Activated CD8-positive, alpha-beta memory T cell treated with anti-CD3 and anti-CD28 coated beads, Interleukin-2, amount 50 U/mL, for 1 hour (primary cell): Measurements from ENCODE around the gene CA11.
A peak's percentile ranks its signal among the peaks of the same experiment; 100 is the strongest.
"Not testable (repeated sequence)": the region's sequence is repeated elsewhere in the genome, so short reads cannot be mapped to it uniquely, and the experiment has no call there.

Experiments used
- DNase-seq: peaks from one replicate; pipeline ENCODE4 v3.0.0-alpha.2; 2020; ENCODE audit errors: extremely low read depth

The CA11 gene

DNA sequence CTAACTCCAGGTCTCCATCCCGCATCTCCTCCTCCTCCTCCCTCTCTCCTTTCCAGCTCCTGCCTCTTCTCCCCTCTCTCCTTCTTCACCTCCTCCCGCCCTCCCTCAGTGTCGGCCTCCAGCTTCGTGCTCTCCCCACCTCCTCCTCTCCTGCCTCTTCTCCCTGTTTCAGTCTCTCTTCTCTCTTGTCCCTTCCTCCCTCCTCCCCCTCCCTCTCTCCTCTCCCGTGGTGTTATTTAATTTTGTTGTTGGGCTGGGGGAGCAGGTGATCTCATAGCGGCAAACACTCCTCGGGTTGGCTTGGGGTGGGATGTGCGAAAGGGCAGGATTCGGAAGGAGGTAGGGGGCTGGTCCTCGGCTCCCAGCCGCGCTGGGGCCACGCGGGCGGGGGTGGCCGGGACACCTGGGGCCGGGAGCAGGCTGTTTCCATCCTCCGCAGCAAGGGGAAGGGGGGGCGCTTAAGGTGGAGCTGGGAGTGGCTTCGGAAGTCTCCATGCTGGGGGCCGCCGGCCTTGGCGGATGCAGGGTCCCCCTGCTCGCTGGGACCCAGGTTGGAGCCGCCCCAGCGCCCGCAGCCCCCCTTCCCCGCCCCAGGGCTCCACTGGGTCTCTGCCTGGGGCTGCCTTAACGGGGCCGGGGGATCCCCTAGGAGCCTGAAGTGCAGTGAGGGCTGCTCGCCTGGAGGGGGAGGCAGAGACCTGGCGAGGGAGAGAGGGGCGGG, at the start of gene CA11:
CA11 (minus strand) TSS at position 187 of the 721 bp plus-strand sequence. CDS start 555 bp downstream, outside the sequence.
- peak; percentile 75 for DNase-seq

DNA sequence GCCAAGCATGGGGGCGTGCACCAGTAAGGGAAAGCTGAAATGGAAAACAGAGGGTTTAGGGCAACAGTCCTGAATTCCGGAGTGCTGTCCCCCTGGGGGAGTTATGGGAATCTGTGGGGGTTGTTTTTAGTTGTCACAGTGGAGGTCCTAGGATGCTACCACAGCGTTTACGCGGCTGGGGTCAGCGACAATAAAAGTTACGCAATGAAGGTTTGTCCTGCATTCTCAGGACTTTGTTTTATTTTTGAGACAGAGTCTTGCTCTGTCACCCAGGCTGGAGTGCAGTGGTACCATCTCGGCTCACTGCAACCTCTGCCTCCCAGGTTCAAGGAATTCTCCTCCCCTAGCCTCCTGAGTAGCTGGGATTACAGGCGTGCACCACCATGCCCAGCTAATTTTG, 47.6 kb upstream of the CA11 start:
- not testable (repeated sequence) for DNase-seq

DNA sequence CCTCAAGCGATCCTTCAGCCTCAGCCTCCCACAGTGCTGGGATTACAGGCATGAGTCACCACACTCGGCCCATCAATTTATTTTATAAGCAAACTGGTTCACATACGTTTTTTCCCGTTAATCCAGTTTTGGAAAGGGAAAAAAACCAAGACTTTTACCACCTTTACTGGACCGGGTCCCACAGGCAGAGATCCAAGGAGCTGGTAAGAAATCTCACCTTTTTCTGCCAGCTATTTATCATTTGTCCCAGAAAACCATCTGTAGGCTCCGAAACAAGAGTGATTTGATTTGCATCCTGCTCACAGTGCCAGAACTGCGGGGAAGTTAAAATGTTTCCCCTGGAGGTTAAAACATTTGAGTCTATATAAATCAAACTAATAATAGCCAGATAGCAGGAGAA, 43.5 kb upstream of the CA11 start:
- no peak for DNase-seq

DNA sequence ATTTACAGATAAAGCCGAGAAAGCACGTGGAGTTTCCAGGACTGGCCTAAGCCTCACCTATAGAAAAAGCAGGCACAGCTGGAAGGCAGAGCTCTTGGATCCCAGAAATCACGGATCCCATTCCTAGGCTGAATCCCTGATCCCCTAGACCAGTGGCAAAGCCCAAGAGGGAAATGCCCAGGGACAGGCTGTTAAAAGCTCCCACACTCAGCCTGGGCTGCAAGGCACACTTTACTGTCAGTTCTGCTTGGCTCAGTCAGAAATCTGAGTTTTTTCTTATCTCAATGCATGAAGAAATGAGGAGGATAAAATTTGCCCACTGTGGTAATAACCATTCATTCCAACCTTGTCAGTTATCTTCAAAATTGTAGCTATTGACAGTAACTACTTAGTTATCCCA, 41.8 kb upstream of the CA11 start:
- DNase-seq: no peak

DNA sequence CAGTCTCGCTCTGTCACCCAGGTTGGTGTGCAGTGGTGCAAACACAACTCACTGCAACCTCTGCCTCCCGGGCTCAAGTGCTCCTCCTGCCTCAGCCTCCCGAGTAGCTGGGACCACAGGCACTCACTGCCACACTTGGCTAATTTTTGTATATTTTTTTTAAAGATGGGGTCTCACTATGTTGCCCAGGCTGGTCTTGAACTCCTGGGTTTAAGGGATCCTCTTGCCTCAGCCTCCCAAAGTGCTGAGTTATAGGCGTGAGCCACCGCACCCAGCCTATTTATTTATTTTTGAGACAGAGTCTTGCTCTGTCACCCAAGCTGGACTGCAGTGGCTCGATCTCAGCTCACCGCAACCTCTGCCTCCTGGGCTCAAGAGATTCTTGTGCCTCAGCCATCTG, 40.6 kb upstream of the CA11 start:
- DNase-seq: not testable (repeated sequence)

DNA sequence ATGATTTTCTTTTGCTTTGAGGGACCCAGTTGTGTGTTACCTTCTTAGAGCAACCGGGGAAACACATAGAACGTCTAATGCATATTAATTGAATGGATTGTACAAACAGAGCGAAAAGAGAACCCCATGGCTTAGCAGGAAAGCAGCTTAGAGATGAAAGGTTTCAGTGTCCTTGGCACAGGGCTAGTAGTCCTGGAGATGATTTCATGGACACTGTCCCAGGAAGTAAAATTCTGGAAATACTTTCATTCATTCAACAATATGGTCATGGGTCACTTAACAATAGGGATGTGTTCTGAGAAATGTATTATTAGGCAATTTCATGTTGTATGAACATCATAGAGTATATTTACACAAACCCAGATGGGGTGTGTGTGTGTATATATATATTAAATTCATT, 40.1 kb upstream of the CA11 start:
- DNase-seq: no peak

DNA sequence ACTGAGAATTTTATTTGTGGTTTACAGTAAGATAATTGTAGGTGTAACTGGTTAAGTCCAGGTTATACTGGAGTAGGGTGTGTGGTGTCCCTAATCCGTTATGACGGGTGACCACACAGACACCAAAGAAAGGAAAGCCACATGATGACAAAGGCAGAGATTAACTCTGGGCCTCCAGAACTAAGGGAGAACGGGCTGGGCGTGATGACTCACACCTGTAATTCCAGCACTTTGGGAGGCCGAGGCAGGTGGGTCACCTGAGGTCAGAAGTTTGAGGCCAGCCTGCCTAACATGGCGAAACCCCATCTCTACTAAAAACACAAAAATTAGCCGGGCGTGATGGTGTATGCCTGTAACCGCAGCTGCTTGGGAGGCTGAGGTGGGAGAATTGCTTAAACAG, 39.6 kb upstream of the CA11 start:
- no peak for DNase-seq

DNA sequence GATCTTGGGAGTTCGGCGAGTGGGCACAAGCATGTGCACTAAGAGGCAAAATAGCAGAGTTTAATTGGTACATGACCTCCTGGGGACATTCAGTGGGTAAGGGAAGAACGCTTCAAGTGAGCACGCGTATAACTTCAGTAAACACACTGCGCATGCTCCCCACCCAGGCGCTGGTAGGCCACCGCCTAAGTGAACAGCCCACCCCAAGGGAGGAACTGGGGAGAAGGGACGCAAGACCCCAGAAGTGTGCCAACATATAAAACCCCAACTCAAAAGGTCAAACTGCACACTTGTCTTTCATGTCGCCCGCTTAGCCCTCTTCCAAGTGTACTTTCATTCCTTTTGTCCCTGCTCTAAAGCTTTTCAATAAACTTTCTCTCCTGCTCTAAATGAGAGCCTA, 37.4 kb upstream of the CA11 start:
- no peak for DNase-seq

DNA sequence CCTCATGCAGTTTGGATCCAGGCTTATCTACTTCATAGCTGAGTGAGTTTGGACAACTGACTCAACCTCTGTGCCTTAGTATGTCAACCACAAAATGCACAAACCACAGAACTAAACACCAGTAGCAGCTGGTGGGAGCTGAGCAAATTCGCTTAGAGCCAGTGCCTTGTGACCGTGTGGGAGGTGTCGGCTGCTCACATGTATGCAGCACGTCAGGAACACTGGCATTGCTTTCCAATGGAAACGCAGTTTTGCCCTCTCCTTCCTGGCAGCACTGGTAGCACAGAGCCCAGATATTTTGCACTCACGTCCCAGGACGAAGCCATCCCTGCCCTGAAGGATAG, 35.1 kb upstream of the CA11 start:
- DNase-seq: no peak

DNA sequence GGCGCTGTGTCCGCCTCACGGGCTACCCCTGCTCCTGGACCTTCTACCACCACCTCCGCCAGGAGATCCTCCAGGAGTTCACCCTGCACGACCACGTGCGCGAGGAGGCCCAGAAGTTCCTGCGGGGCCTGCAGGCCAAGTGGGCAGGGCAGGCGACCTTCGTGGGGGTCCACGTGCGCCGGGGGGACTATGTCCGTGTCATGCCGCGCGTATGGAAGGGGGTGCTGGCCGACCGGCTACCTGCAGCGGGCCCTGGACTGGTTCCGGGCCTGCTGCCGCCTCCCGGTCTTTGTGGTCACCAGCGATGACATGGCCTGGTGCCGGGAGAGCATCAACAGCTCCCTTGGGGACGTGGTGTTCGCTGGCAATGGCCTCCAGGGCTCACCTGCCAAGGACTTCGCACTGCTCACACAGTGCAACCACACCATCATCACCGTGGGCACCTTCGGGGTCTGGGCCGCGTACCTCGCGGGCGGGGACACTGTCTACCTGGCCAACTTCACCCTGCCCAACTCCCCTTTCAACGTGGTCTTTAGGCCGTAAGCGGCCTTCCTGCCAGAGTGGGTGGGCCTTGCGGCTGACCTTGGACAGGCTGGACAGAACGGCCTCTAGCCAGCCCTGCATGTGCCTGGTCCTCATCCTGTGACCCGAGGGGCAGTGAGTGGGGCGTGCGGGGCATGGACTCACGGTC, 34.6 kb upstream of the CA11 start:
- DNase-seq: no peak

DNA sequence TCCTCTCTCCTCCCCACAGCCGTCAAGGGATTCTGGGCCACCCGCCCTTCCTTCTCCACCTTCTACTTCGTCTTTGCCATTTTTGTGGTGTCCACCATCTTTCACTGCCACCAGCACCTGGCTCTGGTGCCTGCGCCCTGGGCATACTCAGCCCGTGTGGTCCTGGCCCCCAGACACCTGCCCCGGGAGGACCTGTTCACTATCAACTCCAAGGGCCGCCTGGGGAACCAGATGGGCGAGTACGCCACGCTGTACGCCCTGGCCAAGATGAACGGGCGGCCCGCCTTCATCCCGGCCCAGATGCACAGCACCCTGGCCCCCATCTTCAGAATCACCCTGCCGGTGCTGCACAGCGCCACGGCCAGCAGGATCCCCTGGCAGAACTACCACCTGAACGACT, 34.0 kb upstream of the CA11 start:
- DNase-seq: not testable (repeated sequence)

DNA sequence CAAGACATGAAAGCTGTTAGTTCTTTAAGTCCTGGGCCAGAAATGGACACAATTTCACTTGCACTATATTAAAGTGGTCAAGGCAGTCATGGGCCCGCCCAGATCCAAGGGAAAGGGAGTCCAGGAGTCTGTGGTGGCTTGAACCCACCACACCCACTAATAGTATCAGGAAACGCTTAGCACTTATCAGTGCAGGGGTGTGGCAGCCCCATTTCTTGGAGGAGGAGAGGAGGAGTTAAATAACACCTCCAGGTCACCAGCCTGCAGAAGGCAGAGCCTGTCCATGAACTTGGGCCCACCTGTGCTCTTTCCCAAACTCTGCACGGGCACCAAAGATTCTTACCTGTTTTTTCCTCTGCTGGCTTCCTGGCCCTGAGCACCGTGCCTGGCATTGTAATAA, 32.2 kb upstream of the CA11 start:
- DNase-seq: no peak

DNA sequence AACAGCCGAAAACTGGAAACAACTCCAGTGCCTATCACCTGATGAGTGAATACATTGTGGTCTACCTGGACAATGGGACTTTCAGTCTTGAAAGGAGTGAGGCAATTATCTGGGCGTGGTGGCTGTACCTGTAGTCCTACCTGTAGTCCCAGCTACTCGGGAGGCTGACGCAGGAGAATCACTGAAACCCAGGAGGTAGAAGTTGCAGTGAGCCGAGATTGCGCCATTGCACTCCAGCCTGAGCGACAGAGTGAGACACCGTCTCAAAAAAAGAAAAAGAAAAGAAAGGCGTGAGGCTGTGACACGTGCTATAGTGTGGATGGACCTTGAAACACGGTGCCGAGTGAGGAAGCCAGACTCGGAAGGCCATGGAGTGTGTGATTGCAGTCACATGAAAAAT, 30.9 kb upstream of the CA11 start:
- DNase-seq: no peak

DNA sequence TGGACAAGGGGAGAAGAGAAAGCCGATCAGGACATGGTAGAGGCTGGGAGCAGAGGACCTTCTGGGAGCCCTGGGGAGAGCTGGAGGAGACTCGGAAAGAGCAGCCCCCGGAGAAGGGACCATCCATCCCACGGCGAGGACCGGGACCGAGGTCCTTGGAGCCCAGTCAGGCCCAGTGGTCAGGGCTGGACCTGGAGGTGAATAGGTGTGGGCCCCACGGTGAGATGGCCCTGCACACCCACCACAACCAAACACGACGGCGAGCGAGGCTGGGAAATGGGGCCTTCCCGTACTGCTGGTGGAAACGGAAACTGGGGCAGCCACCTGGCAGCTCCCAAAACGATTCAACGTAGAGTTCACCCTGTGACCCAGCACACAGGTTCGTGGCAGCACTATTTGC, 30.5 kb upstream of the CA11 start:
- DNase-seq: no peak

DNA sequence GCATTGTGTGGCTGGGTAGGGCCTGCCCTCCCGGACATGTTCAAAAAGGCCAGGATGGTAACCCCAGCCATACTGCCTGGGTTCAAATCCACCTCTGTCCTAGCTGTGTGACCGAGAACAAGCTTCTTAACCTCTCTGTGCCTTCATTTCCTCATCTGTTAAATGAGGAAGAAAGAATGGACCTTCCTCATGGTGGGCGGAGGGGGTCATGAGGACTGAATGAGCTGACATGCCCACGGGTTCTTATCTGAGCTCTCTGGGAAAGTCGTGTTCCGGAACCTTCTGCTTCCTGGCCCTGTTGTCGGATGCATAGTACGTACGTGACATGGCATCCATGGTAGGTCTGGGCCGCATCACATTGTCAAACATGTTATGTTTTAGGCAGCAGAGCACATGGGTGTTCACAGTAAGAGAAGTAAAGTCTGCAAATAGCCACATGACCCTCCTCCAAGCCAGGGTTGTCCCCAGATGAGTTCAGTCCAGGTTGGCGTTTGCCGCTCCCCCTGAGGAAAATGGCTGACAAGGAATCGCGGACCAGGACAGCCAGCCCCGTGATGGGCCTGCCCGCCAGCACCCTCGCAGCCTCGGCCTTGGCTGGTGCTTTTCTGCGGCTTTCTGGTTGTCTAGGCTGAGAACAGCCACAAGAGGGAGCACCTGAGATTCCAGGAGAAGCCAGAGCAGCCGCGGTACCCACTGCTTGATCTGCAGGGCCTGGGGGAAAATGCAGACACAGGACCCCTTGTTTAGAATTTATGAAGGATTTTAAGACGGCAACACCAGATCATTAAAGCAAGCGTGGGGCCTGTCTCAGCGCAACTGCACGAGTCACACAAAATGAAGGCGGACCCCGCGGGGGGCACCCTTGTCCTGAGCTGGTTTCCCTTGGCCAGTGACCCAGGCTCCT, 29.2 kb upstream of the CA11 start:
- DNase-seq: peak; percentile 47

DNA sequence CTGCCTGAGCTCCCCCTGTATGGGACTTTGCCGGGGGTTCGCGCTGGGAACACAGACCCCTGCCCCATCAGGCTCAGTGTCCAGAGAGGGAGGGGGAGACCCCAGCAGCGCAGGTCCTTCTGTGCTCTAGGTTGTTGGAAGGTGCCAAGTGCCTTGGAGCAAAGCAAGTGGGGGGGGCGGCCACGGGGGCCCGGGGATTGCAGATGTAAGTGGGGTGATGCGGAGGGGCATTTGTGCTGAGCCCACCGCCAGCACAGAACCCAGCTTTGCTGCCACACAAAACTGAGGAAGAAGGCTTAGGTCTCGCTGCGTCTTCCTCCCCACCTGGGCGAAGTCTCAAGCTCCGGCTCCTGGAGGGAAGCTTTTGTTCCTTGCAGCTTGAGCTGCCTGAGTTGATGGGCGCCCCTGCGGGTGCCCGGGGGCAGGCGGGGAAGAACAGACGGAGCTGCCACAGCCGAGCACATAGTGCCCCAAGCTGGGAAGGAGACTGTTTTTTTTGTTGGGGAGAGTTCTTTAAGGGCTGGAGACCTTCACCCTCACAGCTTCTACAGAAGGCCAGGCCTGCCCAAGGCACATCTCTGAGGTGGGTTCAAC, 28.3 kb upstream of the CA11 start:
- no peak for DNase-seq

DNA sequence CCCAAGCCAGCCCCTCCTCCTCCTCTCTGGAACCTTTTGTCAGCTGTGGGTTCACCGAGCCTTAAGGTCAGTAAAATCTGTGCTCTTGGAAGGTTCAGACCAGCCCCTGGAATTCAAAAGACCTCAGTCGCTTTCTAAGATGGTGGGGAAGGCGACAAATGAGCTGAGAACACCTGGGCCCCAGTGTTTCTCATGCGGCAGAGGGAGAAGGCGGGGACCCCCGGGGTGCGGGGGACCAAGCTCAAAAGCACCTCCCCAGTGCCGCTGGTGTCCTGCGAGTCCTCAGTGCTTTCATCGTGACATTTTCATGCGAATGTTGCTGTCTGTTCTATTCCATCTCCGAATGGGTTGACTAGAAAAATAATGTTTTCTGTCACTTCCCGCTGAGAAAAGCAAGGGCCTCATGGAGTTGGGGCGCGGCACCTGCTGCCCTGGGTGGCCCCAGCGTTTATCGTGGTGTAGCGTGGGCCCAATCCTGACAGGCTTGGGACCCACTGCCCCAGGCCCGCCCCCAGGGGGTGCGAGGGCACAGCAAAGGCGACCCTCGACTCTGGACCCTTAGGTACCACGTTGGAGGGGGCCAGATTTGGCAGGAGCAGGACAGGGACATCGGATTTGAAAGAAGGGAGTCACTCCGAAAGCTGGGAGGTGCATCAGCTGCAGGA, 27.6 kb upstream of the CA11 start:
- no peak for DNase-seq

DNA sequence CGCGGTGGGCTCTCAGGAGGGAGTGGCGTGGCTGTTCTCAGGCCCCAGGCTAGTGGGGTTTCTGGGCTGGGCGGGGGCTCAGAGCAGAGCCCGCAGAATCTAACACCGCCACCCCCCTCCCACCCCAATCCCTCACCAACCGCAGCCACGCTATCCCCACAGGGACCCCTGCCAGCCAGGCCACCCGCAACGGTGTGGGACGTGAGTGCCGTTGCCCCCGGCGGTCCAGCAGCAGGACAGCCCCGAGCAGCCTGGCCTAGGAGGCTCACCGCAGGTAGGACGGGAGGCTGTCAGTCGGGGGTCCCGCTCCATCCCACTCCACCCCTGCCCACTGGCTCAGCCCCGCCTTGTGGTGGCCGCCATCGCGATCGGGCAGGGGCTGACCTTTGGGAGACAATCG, 27.0 kb upstream of the CA11 start, which contains the start of gene NTN5:
NTN5 (minus strand) TSS at position 24 of the 400 bp plus-strand sequence. CDS start 2,031 bp downstream, outside the sequence.
- DNase-seq: no peak

DNA sequence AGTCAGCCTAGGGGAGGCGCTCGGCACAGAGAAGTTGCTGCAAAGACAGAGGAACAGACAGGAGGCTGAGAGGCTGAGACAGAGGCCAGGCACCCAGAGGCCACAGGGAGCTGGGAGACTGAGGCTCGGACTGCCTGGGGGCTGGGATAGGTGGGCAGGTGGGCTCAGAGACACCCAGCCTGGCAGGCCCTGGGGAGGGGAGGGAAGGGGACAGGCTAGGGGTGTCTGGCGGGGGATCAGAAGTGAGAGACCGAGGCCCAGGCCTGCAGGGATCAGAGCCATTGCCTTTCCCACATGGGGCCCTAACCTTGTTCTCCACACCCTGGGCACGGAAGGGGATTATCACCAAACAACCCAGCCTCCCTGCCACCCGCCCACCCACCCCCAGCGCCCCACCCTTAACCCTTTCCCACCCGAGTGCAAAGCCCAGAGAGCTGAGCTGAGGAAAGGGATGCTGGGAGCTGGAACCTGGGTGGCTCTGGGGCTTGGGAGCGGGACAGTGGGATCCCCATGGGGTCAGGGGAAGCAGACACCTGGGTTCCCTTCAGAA, 25.5 kb upstream of the CA11 start:
- DNase-seq: no peak

DNA sequence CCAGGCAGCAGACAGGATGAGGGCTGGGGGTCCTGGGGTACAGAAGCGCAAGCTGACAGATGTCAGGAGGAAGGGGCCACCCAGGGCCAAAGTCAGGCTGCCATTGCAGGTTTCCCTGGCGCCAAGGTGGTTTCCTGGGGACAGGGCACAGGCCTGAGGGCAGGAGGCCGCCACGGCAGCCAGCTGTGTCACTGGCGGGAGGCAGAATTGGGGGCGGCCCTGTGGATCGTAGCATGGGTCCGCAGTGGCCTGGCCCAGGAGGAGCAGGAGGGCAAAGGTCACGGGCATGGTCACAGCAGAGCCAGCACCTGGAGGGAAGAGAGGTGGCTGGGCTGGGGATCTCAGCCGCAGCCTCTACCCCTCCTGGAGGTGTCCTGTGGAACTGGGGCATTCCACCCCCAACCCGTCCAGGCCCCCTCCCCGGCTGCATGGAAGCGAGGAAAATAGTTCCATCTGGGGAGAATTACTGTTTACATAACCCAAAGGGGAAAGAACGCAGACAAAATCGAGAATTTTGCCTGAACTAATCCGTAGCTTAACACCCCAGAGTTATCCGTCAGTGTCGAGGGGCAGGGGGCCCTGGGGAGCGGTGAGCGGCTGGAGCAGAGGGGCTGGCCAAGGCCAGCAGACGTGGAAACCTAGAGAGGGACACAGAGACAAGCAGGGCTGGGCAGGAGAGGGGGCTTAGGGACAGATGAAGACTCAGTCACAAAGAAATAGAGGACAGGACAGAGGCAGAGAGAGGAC, 24.9 kb upstream of the CA11 start:
- no peak for DNase-seq
